ENCODE measurements around the gene EYA2.

DNA sequence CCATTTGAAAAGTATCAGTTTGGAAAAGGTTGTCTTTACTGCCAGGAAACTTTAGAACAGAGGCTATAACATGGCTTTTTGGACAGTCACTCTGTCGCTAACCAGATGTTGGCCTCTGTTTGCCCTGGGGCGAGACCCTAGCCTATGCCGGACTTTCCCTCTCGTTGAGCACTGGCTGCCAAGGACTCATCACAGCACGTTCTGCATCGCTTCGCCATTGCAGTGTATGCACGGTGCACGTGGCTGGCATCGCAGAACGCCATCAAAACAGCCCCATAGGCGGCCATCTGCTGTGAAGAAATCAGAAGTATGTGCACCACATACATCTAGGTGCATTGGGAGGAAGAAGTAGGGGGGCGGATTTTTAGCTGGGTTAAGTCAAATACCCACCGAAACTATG lies 156.4 kb downstream of the EYA2 start:
- TF ChIP-seq, protein P1, sequence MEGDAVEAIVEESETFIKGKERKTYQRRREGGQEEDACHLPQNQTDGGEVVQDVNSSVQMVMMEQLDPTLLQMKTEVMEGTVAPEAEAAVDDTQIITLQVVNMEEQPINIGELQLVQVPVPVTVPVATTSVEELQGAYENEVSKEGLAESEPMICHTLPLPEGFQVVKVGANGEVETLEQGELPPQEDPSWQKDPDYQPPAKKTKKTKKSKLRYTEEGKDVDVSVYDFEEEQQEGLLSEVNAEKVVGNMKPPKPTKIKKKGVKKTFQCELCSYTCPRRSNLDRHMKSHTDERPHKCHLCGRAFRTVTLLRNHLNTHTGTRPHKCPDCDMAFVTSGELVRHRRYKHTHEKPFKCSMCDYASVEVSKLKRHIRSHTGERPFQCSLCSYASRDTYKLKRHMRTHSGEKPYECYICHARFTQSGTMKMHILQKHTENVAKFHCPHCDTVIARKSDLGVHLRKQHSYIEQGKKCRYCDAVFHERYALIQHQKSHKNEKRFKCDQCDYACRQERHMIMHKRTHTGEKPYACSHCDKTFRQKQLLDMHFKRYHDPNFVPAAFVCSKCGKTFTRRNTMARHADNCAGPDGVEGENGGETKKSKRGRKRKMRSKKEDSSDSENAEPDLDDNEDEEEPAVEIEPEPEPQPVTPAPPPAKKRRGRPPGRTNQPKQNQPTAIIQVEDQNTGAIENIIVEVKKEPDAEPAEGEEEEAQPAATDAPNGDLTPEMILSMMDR (conservative IDR thresholded peaks at IDR 0.05; ENCODE audit: low read depth, low read length), result no peak
- no peak for TF ChIP-seq EZH2 (IDR thresholded peaks at IDR 0.05; ENCODE audit: borderline replicate concordance, low read depth, low read length, poor library complexity, severe bottlenecking)

Measured in A673 (cell line).